Hepatocyte (in vitro differentiated cells): ENCODE results near the gene CXCR6. TPM values are rescaled to one million over a fixed set of nuclear protein-coding genes. Genes with fewer than 3 reads are reported as not detected.

Source experiments
- DNase-seq: peaks from one replicate; pipeline ENCODE4 v3.0.0-alpha.2; 2016; ENCODE audit warnings: low spot score
- H2AFZ ChIP-seq: fragments of 200-600 bp; sonication (generic); 2 replicates; pipeline ENCODE4 v1.6.0; 2016; ENCODE audit warnings: antibody characterized with exemption, mild to moderate bottlenecking
- H3K27ac ChIP-seq: fragments of 200-600 bp; sonication (generic); 2 replicates; pipeline ENCODE4 v1.5.1; 2016; ENCODE audit warnings: mild to moderate bottlenecking
- H3K27me3 ChIP-seq: fragments of 200-600 bp; sonication (generic); 2 replicates; pipeline ENCODE4 v1.6.1; 2016
- H3K36me3 ChIP-seq: fragments of 200-600 bp; sonication (generic); replicated peaks from 2 replicates; pipeline ENCODE4 v1.5.1; 2016; ENCODE audit warnings: low read depth; ENCODE audit not compliant: insufficient read depth
- H3K4me1 ChIP-seq: fragments of 200-600 bp; sonication (generic); 2 replicates; pipeline ENCODE4 v1.5.1; 2016; ENCODE audit warnings: mild to moderate bottlenecking, moderate library complexity; ENCODE audit not compliant: insufficient read depth
- H3K4me2 ChIP-seq: fragments of 200-600 bp; sonication (generic); 2 replicates; pipeline ENCODE4 v1.6.0; 2016
- H3K4me3 ChIP-seq: fragments of 200-600 bp; sonication (generic); 2 replicates; pipeline ENCODE4 v1.5.1; 2016; ENCODE audit warnings: mild to moderate bottlenecking
- H3K79me2 ChIP-seq: fragments of 200-600 bp; sonication (generic); 2 replicates; pipeline ENCODE4 v1.6.0; 2017; ENCODE audit warnings: mild to moderate bottlenecking
- H3K9me2 ChIP-seq: fragments of 200-600 bp; sonication (generic); replicated peaks from 2 replicates; pipeline ENCODE4 v1.6.0; 2017; ENCODE audit warnings: mild to moderate bottlenecking; ENCODE audit not compliant: insufficient read depth
- H3K9me3 ChIP-seq: fragments of 200-600 bp; sonication (generic); 2 replicates; pipeline ENCODE4 v1.5.1; 2016; ENCODE audit warnings: low read depth, mild to moderate bottlenecking
- H4K20me1 ChIP-seq: fragments of 200-600 bp; sonication (generic); 2 replicates; pipeline ENCODE4 v1.6.0; 2016; ENCODE audit warnings: mild to moderate bottlenecking; ENCODE audit not compliant: insufficient read depth, poor library complexity, severe bottlenecking
- EZH2 ChIP-seq: fragments of 200-600 bp; sonication (generic); IDR thresholded peaks from 2 replicates; pipeline ENCODE4 v1.6.1; 2016; ENCODE audit warnings: antibody characterized with exemption, mild to moderate bottlenecking, borderline replicate concordance
- EZH2phosphoT487 ChIP-seq: fragments of 200-600 bp; sonication (generic); IDR thresholded peaks from one replicate; pipeline ENCODE4 v1.6.1; 2018; ENCODE audit warnings: antibody characterized with exemption, mild to moderate bottlenecking, low read depth, moderate library complexity; ENCODE audit not compliant: unreplicated experiment, severe bottlenecking
- WGBS: methylation state at CpG from one replicate; pipeline ENCODE4 v1.1.6; 2016; ENCODE audit warnings: low lambda C conversion rate; ENCODE audit errors: missing lambda C conversion rate; 5-methylcytosine and 5-hydroxymethylcytosine counted together
- polyA plus RNA-seq: library from polyadenylated mRNA; unstranded; fragments of >200 nt; fragmentation: Nextera tagmentation; extraction: Ambion mirVana; gene quantifications from 2 replicates; pipeline ENCODE4 v1.2.1, GENCODE V29; 2016
- total RNA-seq: library from RNA; depleted of rRNA; stranded (reverse); fragments of >200 nt; gene quantifications from 2 replicates; pipeline ENCODE4 v1.2.3, GENCODE V29; 2014
- TF ChIP-seq, protein P1 (sequence below): fragments of 200-600 bp; sonication (generic); IDR thresholded peaks from 2 replicates; pipeline ENCODE4 v1.5.1; 2016; ENCODE audit warnings: antibody characterized with exemption, mild to moderate bottlenecking; ENCODE audit not compliant: poor library complexity

CXCR6 gene
- total and polyA plus RNA-seq, 2 experiments from 2014 or later, result 0.33 TPM; not detected in 1

DNA sequence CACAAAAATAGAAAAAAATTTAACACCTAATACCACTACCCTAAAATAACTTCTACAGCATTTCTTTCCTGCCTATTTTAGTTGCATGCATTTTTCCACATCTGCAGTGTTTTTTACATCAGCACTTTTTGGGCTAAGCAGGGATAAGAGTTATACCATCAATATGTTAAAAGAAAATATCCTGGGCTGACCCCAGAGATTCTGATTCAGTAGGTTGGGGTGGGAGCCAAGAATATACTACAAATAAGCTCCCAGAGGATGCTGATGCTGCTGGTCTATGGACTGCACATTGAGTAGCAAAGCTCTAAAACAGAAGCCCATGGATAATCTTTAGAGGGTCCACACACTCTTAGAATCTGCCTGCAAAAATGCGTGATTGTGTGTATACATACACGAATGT is 37.6 kb downstream of the CXCR6 start:
- Histone ChIP-seq H4K20me1 (no peaks in the 10 kb centered on the region), H3K9me3 (no peaks in the 10 kb centered on the region), H3K4me1 (peaks cover 26% of the 10 kb centered on the region), H3K27ac (no peak overlapping the region), H2AFZ (no peak overlapping the region), H3K36me3 (peaks cover 6% of the 10 kb centered on the region), H3K4me3 (no peak overlapping the region), H3K9me2 (no peaks in the 10 kb centered on the region), H3K4me2 (no peak overlapping the region), H3K27me3 (no peaks in the 10 kb centered on the region), H3K79me2 (peaks cover 9% of the 10 kb centered on the region)
- 94% methylated on average over 2 of the region's 2 CpGs for WGBS
- no peak for DNase-seq
- TF ChIP-seq, protein P1, sequence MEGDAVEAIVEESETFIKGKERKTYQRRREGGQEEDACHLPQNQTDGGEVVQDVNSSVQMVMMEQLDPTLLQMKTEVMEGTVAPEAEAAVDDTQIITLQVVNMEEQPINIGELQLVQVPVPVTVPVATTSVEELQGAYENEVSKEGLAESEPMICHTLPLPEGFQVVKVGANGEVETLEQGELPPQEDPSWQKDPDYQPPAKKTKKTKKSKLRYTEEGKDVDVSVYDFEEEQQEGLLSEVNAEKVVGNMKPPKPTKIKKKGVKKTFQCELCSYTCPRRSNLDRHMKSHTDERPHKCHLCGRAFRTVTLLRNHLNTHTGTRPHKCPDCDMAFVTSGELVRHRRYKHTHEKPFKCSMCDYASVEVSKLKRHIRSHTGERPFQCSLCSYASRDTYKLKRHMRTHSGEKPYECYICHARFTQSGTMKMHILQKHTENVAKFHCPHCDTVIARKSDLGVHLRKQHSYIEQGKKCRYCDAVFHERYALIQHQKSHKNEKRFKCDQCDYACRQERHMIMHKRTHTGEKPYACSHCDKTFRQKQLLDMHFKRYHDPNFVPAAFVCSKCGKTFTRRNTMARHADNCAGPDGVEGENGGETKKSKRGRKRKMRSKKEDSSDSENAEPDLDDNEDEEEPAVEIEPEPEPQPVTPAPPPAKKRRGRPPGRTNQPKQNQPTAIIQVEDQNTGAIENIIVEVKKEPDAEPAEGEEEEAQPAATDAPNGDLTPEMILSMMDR, result no peak
- TF ChIP-seq EZH2phosphoT487, result no peak
- TF ChIP-seq EZH2, result no peak

DNA sequence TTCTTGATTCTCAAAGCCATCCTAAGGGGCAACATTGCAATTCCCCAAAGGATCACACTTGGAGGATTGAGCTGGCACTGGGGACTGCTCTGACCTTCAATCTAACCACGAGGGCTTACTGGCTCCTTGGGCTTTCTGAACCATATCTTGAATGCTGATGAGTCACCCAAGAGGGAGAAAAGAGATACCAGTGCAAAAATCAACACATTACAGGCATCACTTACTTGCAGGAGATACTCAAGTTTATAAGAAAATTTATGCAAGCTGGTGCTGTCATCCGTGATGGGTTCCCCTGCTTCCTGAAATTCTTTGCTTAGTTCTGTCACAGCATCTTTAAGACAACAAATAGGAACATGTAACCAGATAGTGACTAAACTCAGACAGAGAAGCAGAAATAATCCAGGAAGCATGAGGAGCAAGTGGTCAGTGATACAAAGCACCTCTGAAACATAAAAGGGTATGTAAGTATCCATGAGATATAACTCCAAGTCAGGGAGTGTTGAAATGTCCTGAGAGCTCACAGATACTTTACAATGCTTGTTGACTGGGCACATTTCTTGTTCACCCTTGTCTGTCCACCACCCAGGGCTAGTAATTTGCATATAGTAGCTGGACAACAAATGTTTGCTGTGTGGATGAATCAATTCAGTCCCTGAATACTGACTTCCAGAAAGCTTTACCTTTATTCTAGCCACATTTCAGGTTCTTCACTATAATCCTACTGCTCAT is 38.2 kb downstream of the CXCR6 start:
- Histone ChIP-seq H3K79me2 (peaks cover 9% of the 10 kb centered on the region), H3K27me3 (no peaks in the 10 kb centered on the region), H2AFZ (no peak overlapping the region), H4K20me1 (no peaks in the 10 kb centered on the region), H3K4me2 (no peak overlapping the region), H3K36me3 (peaks cover 6% of the 10 kb centered on the region), H3K27ac (peak overlapping the region; percentile 37), H3K4me1 (peaks cover 33% of the 10 kb centered on the region), H3K9me3 (no peaks in the 10 kb centered on the region), H3K4me3 (no peak overlapping the region), H3K9me2 (no peaks in the 10 kb centered on the region)
- TF ChIP-seq, protein P1, result no peak
- no peak for TF ChIP-seq EZH2phosphoT487
- no peak for TF ChIP-seq EZH2
- WGBS, result 74% methylated on average over 2 of the region's 2 CpGs
- DNase-seq, result no peak

DNA sequence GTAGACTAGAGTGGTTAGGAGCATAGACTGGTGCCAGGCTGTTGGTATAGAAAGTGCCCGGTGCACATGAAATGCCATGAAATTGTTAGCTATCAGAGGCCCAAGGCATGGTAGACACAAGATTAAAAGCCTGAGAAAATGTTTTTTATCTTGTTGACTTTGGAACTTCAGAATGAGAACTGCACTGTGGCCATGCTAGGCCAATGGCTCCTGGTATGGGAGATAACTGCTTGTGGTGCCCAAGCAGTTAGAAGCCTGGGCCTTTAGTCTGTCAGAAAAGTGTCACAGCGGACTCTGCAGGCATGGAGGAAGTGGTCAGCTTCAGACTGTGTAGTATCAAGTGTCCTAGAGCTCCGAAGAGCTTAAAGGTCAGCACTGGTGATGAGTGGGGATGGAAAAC is 40.5 kb downstream of the CXCR6 start:
- WGBS, result 74% methylated on average over 3 of the region's 3 CpGs
- H3K4me1 ChIP-seq, result peaks cover 52% of the 10 kb centered on the region

More for the DNA sequence above, 40.5 kb downstream of the CXCR6 start:
- Histone ChIP-seq H3K79me2 (peaks cover 30% of the 10 kb centered on the region), H3K4me3 (no peak overlapping the region), H3K27me3 (no peaks in the 10 kb centered on the region), H4K20me1 (no peaks in the 10 kb centered on the region), H3K4me2 (peak overlapping the region; percentile 31), H3K36me3 (peaks cover 6% of the 10 kb centered on the region), H3K9me2 (no peaks in the 10 kb centered on the region), H2AFZ (no peak overlapping the region), H3K9me3 (no peaks in the 10 kb centered on the region), H3K27ac (peak overlapping the region; percentile 95)
- DNase-seq, result no peak
- TF ChIP-seq EZH2, result no peak
